HUDEP-2 (cell line): Measurements from ENCODE around the gene HSBP1L1.

Source experiments
- DNase-seq, 76 experiments: peaks; one replicate each; lab custom pipeline; 2025; ENCODE audit not compliant: unreplicated experiment in 76 of 76; lab: John Stamatoyannopoulos, UW

The HSBP1L1 gene

DNA sequence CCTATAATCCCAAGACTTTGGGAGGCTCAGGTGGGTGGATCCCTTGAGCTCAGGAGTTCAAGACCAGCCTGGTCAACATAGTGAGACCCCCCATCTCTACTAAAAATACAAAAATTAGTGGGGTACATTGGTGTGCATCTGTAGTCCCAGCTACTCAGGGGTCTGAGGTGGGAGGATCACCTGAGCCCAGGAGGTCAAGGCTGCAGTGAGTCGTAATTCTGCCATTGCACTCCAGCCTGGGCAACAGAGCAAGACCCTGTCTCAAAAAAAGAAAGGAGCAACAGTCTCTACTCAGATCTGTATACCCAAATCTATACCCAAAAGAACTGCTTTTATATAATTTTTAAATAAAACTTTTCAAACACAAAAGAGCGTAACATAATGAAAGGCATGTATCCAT lies 5.5 kb upstream of the HSBP1L1 start:
- no peak for DNase-seq

DNA sequence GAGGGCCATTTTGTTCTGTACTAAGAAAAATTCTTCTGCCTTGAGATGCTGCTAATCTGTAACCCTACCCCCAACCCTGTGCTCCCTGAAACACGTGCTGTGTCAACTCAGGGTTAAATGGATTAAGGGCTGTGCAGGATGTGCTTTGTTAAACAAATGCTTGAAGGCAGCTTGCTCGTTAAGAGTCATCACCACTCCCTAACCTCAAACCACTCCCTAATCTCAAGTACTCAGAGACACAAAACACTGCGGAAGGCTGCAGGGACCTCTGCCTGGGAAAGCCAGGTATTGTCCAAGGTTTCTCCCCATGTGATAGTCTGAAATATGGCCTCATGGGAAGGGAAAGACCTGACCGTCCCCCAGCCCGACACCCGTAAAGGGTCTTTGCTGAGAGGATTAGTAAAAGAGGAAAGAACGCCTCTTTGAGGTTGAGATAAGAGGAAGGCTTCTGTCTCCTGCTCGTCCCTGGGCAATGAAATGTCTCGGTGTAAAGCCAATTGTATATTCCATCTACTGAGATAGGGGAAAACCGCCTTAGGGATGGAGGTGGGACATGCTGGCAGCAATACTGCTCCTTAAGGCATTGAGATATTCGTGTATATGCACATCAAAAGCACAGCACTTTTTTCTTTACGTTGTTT lies 4.2 kb upstream of the HSBP1L1 start:
- DNase-seq: peak in 58 of 76 experiments; percentile 1 to 78 (median 45)

DNA sequence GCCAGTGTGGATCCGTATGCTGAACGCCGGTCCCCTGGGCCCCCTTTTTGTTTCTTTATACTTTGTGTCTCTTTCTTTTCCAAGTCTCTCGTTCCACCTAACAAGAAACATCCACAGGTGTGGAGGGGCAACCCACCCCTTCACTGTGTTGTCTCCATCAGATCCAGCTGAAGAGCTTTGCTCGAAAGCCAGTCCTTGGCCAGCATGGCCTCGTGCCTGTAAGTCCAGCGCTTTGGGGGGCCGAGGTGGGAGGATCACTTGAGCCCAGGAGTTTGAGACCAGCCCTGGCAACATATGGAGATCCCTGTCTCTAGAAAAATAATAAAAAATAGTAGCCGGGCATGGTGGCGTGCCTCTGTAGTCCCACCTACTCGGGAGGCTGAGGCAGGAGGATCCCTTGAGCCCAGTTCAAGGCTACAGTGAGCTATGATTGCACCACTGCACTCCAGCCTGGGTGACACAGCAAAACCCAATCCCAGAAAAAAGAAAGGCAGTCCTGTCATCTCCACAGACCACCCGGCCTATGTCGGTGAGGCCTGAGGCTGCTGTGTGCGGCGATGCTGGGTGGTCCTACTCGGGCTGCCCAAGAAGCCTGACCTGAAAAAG lies 3.4 kb upstream of the HSBP1L1 start:
- DNase-seq: no peak

DNA sequence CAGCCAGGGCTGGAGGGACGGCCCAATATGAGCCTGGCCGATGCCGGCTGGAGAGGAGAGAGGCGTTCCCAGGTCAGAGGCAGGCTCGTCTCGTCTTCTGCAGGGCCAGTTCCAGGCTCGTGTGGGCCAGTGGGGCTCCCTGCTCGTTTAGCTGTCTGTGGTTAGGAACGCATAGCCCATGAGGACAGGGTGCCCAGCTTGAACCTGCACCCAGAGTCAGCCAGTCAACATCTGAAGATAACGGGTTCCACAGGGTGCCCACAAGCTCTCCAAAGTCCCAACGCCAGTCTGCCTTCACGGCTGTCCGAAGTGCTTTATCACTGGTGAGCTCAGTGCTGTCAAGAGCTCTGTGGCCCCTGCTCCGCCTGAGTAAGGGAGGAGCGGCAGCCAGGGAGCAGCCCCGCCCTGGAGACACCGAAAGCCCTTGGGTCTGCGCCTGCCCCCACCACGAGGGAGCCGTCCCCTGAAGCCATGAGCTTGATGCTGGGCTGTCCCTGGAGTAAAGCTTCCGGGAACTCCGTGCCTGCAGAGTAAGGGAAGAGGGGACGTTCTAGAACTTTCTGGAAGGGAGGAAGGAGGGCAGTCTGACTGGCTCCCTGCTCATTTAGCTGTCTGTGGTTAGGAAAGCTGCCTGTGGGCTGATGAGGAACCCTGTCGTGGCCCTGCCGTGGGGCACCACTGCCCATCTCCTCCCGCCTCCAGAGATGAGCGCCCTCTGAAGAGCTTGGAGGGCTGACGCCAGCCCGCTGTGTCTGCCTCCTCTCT lies 2.7 kb upstream of the HSBP1L1 start:
- DNase-seq: peak in 71 of 76 experiments; percentile 25 to 89 (median 72)

DNA sequence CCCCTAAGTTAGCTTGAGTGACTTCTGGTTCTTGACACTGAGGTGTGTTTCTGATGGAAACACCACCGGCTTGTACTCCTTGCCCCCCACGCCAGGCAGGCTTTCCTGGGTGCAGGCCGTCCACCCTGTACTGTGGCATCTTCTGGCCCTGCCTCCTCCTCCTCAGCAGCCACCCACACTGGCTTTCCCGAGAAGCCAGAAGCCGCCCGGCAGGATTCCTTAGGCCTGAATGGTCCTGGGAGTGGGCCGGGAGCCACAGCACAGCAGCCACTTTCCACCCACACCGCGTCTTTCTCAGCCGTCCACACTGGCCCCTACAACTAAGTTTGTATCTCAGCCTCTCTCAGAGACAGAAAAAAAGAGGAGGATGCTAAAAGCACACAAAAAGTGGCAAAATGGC lies 2.1 kb upstream of the HSBP1L1 start:
- DNase-seq: no peak

DNA sequence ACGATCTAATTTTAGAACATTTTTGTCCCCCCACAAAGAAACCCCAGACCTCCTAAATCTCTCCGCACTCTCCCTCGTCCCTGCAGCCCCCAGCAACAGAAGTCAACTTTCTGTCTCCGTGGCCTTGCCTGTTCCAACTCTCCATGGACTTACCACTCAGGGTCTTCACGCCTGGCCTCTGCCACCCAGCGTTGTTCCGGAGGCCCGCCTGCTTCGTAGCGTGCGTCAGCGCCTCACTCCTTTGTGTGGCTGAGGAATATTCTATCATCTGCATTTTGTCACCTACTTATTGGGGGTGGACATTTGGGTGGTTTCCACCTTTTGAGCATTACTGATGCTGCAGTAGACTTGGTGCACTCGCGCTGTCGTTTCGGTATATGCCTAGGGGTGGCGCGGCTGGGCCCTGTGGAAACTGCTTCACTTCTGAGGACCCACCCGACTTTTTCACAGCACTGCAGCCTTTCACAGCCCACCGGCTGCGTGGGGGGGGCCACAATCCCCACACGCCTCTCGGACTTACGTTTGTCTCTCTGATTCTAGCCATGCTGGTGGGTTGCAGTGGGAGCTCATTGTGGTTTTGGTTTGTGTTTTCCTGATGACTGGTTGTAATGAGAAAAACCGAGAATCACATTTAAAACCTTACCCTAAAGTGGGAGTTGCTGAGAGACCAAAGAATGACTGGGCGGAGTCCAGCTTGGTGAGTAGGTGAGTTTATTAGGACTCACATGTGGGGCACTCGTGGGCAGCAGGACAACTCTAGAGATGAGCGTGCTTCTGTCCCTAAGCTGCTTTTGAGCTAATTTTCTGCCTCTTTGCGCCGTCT lies 1.4 kb upstream of the HSBP1L1 start:
- peak in 2 of 76 experiments; percentile 10 to 19 for DNase-seq

DNA sequence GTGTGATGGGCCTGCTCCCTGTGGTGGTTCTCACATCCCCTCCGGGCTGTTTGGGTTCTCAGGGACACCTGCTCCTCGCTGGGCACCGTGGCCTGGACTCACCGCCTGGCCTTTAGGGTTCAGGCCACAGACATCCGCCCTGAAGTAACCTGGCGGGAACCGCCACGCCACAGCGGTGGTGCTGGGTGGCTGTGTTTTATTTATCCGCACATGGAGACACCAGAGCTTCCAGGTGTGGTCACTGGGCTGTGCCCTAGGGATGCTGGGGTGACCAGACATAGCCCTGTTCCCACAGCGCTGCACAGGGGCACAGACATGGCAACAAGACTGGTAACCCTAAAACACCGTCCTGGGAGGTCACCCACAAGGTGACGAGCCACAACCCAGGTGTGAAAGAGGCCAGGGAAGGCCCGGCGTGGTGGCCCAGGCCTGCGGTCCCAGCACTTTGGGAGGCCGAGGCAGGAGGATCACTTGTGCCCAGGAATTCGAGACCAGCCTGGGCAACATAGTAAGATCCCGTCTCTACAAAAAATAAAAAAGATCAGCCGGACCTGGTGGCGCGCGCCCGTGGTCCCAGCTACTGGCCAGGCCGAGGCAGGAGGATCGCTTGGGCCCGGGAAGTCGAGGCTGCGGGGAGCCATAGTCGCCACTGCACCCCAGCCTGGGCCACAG lies 649 bp upstream of the HSBP1L1 start:
- no peak for DNase-seq

DNA sequence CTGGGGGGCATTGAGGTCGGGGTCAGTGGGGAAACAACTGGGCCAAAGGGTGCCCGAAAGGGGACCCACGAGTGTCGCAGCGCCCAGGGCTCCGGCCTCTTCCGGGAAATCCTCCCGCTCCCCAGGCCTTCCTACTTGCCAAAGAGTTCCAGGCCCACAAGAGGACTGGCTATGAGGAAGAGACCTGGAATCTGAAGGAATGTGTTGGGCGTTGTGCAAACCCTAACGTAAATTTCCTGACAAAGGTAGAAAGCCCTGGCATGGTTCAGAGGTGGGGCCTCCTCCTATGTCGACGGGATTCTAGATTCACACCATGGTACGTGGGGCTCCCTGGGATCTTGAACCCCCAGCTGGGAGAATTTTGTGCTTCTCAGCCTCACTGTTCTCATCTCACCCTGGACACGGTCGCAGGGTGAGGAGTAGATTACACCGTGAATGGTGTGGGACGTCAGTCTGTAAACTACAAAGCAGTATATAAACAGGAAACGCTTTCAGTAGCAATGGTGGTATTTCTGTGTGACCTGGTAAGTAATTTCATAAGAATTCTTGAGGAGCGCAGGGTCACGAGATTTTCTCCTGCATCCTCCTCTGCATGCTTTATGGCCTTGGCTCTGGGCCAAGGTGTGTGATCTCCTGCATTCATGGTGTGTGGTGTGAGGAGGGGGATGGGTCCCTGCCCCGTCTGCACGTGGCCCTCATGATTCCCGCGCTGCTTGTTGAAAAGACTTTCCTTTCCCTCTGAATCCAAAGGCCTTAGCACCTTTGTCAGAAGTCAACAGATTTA lies 868 bp downstream of the HSBP1L1 start:
- DNase-seq: peak in 50 of 76 experiments; percentile 5 to 62 (median 42)

DNA sequence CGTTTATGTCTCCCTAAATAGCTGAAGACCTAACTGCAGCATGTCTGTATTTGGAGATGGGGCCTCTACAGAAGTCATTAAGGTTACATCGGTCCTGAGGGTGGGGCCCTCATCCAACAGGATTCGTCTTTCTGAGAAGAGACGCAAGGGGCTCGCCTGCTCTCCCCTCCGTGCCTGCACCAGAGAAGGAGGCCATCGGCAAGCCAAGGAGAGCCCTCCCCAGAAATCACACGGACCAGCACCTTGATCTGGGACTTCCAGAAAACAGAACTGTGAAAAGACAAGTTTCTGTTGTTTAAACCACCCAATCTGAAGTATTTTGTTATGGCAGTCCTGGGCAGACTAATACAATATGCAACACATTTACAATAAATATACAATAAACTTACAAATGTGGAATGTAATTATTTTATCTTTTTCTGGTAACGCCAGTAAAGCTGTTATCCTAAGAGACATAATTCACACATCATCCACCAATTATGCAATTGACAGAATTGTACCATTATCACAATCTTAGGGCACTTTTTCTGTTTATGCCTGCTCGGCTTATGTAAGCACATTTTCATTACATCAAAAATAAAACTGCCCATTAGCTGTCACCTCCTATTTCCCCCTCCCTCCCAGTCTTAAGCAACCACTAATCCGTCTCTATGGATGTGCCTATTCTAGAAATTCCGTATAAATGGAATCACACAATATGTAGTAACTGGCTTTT lies 6.1 kb downstream of the HSBP1L1 start:
- no peak for DNase-seq

DNA sequence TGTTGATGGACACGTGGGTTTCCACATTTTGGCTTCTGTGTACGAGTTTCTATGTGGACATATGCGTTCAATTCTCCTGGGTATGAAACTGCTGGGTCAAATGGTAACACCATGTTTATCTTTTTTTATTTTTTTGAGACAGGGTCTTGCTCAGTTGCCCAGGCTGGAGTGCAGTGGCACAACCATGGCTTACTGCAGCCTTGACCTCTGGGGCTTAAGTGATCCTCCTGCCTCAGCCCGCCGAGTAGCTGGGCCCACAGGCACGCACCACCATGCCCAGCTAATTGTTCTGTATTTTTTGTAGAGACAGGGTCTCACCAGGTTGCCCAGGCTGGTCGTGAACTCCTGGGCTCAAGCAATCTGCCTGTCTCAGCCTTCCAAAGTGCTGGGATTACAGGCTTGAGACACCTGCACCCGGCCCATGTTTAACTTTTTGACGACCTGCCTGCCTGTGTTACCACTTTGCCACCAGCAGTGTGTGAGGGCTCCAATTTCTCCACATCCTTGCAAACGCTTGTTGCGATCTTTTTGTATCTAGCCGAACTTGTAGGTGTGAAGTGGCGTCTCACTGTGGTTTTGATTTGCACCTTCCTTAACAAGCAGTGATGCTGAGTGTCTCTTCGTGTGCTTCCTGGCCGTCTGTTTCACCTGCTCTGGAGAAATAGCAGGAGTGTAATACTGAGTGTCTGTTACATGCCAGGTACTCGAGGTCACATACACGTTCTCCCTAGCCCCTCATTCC lies 6.9 kb downstream of the HSBP1L1 start:
- no peak for DNase-seq

DNA sequence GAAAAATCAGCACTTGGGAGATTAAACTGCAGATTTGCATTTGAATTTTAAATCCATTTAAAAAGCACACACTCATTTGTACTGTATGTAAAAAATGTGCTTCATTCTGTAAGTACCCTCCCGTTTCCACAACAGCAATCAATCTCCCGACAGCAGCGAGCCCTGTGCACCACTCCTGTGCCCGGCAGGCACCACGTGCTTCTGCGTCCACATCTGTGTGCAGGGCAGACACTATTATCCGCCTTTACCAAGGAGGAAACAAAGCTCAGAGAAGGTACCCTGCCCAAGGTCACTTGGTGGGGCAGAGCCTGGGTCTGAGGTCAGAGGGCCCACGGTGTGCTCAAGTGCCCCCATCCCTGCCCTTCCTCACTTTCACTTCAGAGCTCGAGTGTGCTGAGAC lies 7.5 kb downstream of the HSBP1L1 start:
- no peak for DNase-seq

DNA sequence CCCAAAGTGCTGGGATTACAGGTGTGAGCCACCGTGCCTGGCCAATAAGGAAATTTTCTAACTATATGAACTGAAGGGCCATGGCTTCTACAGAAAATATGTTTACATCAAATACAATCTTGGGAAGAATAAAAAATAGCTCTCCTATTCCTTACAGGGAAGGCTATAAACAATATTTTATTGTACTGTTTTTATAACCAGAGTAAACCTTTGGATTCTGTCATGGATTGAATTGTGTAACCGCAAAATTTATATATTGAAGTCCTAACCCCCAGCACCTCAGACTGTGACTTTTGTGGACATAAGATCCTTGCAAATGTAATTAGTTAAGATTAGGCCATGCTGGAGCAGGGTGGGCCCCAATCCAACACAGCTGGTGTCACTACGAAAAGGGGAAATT lies 8.3 kb downstream of the HSBP1L1 start:
- DNase-seq: no peak

DNA sequence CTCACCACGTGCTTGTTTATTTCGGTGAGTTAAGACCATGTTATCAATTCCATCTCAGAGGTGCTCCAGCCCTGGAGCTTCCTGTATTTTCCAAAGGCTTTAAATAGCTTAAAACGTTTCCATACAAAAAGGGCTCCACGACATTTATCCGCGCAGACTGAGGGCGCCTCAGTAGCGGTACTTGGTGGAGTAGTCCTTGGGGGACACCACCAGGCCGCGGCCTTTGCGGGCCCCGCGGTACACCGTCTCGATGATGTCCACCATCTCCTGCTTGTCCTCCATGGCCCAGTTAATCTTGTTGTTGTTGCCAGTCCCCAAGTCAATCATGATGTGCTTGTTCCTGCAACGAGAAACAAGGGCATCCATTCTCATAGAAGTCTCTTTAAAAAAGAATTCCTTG lies 9.1 kb downstream of the HSBP1L1 start:
- DNase-seq: no peak

DNA sequence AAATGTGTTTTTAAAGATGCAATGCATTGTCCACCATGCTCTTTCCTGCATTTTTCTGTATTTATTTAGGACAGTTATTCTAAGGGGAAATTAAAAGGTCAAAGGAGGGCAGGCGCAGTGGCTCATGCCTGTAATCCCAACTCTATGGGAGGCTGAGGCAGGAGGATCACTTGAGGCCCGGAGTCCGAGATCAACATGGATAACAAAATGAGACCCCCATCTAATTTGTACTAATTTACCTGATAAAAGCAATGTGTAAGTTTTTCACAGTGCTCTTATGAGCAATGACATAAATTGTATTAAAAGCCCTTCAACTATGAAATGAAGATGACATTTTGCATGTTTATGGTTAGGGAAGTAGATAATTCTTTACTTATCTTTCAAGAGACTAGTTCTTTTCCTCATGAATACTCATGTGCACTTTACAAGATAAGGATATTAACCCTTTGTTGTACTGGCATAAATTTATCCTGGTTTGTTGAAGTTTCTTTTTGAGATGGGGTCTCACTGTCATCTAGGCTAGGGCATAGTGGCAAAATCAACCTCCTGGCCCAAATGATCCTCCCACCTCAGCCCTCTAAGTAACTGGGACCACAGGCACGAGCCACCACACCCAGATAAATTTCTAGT lies 9.7 kb downstream of the HSBP1L1 start:
- no peak for DNase-seq

DNA sequence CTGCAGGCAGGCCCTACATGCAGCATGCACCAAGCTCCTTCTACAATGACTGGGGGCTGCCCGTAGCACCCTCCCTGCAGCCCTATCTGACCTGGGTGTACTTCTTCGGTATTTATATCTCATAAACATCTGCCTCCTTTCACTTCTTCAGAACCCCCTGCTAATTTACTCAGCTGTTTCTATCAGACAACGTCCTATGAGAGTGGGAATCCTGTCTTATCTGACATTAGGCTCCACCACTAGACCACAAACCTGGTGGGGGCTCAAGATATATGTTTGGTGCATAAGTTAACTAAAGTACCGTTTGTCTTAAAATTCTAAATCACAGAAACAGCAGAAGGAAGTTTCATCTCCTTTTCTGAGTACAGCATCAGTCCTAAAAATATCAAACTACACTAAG lies 10.6 kb downstream of the HSBP1L1 start:
- DNase-seq: peak in 56 of 76 experiments; percentile 3 to 89 (median 54)

DNA sequence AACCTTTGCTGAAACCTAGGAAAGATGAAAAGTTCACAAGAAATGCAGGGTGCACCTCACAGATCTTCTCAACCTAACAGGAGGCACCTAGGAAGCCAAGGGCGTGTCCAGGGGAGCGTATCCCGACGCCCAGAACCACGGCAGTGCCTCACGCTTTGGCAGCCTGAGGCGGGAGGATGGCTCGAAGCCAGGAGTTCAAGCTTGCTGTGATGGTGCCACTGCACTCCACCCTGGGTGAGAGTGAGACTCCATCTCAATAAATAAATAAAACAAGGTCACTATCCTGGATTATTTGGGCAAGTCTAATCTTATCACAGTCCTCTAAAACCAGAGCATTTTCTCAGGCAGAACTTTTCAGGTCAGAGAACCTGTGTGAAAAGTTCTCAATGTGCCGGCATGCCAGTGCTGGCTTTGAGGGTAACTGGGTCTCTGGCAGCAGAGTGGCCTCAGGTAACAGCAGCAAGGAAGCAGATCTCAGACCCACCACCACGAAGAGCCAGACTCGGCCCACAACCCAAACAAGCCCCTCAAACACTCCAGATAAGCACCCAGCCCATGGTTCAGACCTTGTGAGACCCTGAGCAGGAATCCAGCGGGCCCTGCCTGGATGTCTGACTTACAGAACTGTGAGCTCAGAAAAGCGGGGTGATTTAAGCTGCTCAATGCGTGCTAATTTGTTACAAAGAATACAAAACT lies 11.7 kb downstream of the HSBP1L1 start:
- peak in 70 of 76 experiments; percentile 8 to 88 (median 66) for DNase-seq

DNA sequence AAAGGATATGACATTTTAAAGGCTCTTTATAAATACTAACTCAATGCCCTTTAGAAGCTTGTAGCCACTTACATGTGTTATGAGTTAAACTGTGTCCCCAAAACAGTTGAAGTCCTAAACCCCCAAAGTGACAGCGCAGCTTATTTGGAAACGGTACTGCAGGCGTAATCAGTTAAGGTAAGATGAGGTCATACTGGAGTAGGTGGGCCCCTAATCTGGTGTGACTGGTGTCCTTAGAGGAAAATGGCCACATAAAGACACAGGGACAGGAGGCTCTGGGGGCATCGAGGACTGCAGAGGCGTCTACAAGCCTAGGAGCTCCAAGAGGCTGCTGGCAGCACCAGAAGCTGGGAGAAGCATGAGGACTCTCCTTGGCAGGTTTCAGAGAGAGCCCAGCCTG lies 15.4 kb downstream of the HSBP1L1 start:
- DNase-seq: no peak
